HUES48 (cell line): ENCODE results near the gene TMEM254.

Source experiments
- H3K27ac ChIP-seq: one replicate; pipeline ENCODE4 v1.7.0; 2013; ENCODE audit warnings: low read depth, low read length, inconsistent platforms
- H3K27me3 ChIP-seq: 2 replicates; pipeline ENCODE4 v1.6.1; 2013; ENCODE audit warnings: mild to moderate bottlenecking, low read length; ENCODE audit not compliant: control insufficient read depth, insufficient read depth
- H3K36me3 ChIP-seq: 2 replicates; pipeline ENCODE4 v1.6.1; 2013; ENCODE audit warnings: low read length; ENCODE audit not compliant: control insufficient read depth, insufficient read depth
- H3K4me1 ChIP-seq: 2 replicates; pipeline ENCODE4 v1.6.1; 2013; ENCODE audit warnings: mild to moderate bottlenecking, low read length; ENCODE audit not compliant: control insufficient read depth, insufficient read depth
- H3K4me3 ChIP-seq: 2 replicates; pipeline ENCODE4 v1.5.1; 2013; ENCODE audit warnings: mild to moderate bottlenecking, low read depth, low read length
- H3K9ac ChIP-seq: 2 replicates; pipeline ENCODE4 v1.6.1; 2013; ENCODE audit warnings: mild to moderate bottlenecking, low read depth, low read length, moderate library complexity
- H3K9me3 ChIP-seq: 2 replicates; pipeline ENCODE4 v1.6.1; 2013; ENCODE audit warnings: low read length; ENCODE audit not compliant: control insufficient read depth, insufficient read depth

Gene TMEM254

GRCh38 chr10:80104066-80104926 lies 25.8 kb downstream of the TMEM254 start:
- peaks cover 12% of the 10 kb centered on the region for H3K9me3 ChIP-seq
- H3K36me3 ChIP-seq: no peaks in the 10 kb centered on the region
- no peak overlapping the region; the same call in 1 of the 2 replicates for H3K9ac ChIP-seq
- H3K27ac ChIP-seq: peak overlapping the region; percentile 87
- H3K27me3 ChIP-seq: no peaks in the 10 kb centered on the region
- peaks cover 39% of the 10 kb centered on the region for H3K4me1 ChIP-seq
- H3K4me3 ChIP-seq: no peak overlapping the region

GRCh38 chr10:80108576-80109239 lies 30.2 kb downstream of the TMEM254 start:
- peaks cover 33% of the 10 kb centered on the region for H3K4me1 ChIP-seq
- H3K4me3 ChIP-seq: no peak overlapping the region
- H3K27me3 ChIP-seq: no peaks in the 10 kb centered on the region
- peaks cover 17% of the 10 kb centered on the region for H3K9me3 ChIP-seq
- no peak overlapping the region for H3K27ac ChIP-seq
- no peaks in the 10 kb centered on the region for H3K36me3 ChIP-seq
- H3K9ac ChIP-seq: no peak overlapping the region

- Histone ChIP-seq H3K4me3 (no peak overlapping the region), H3K27ac (no peak overlapping the region), H3K9me3 (peaks cover 17% of the 10 kb centered on the region), H3K9ac (no peak overlapping the region), H3K27me3 (no peaks in the 10 kb centered on the region), H3K36me3 (no peaks in the 10 kb centered on the region), H3K4me1 (peaks cover 10% of the 10 kb centered on the region; the same call in 1 of the 2 replicates)
Measured at GRCh38 chr10:80110986-80111385, 32.5 kb downstream of the TMEM254 start.

- Histone ChIP-seq H3K4me1 (no peaks in the 10 kb centered on the region), H3K9me3 (no peaks in the 10 kb centered on the region), H3K4me3 (no peak overlapping the region), H3K9ac (no peak overlapping the region), H3K27ac (no peak overlapping the region), H3K36me3 (no peaks in the 10 kb centered on the region), H3K27me3 (no peaks in the 10 kb centered on the region)
Measured at GRCh38 chr10:80118669-80119068, 40.2 kb downstream of the TMEM254 start.

GRCh38 chr10:80122110-80122710 lies 43.7 kb downstream of the TMEM254 start:
- H3K27ac ChIP-seq: no peak overlapping the region
- H3K9me3 ChIP-seq: no peaks in the 10 kb centered on the region
- no peaks in the 10 kb centered on the region for H3K27me3 ChIP-seq
- no peaks in the 10 kb centered on the region for H3K4me1 ChIP-seq
- no peak overlapping the region for H3K4me3 ChIP-seq
- H3K36me3 ChIP-seq: no peaks in the 10 kb centered on the region
- no peak overlapping the region for H3K9ac ChIP-seq

GRCh38 chr10:80122746-80123145 lies 44.3 kb downstream of the TMEM254 start:
- Histone ChIP-seq H3K27ac (no peak overlapping the region), H3K9ac (no peak overlapping the region), H3K4me3 (no peak overlapping the region), H3K9me3 (no peaks in the 10 kb centered on the region), H3K36me3 (no peaks in the 10 kb centered on the region), H3K27me3 (no peaks in the 10 kb centered on the region), H3K4me1 (no peaks in the 10 kb centered on the region)

GRCh38 chr10:80126876-80127275 lies 48.4 kb downstream of the TMEM254 start:
- no peaks in the 10 kb centered on the region for H3K9me3 ChIP-seq
- H3K4me3 ChIP-seq: no peak overlapping the region
- peaks cover 4% of the 10 kb centered on the region for H3K27me3 ChIP-seq
- no peaks in the 10 kb centered on the region for H3K36me3 ChIP-seq
- H3K27ac ChIP-seq: no peak overlapping the region
- H3K9ac ChIP-seq: no peak overlapping the region
- peaks cover 6% of the 10 kb centered on the region for H3K4me1 ChIP-seq

- no peak overlapping the region for H3K9ac ChIP-seq
- H3K36me3 ChIP-seq: no peaks in the 10 kb centered on the region
- no peak overlapping the region for H3K4me3 ChIP-seq
- peaks cover 11% of the 10 kb centered on the region for H3K4me1 ChIP-seq
- no peaks in the 10 kb centered on the region for H3K9me3 ChIP-seq
- peaks cover 20% of the 10 kb centered on the region for H3K27me3 ChIP-seq
- peak overlapping the region; percentile 50 for H3K27ac ChIP-seq
Measured at GRCh38 chr10:80131499-80131901, 53.0 kb downstream of the TMEM254 start.

- peak within 1 kb of the TSS; percentile 7 for H3K9ac ChIP-seq
Measured at GRCh38 chr10:80132299-80133139, 54.1 kb downstream of the TMEM254 start, which contains the start of gene PLAC9. PLAC9 (plus strand) TSS chr10:80132730; CDS start chr10:80132763, 33 bp downstream.

GRCh38 chr10:80133206-80133605 lies 54.7 kb downstream of the TMEM254 start:
- Histone ChIP-seq H3K4me1 (peaks cover 13% of the 10 kb centered on the region), H3K27me3 (peaks cover 20% of the 10 kb centered on the region), H3K4me3 (peak overlapping the region; percentile 64), H3K36me3 (no peaks in the 10 kb centered on the region), H3K9me3 (no peaks in the 10 kb centered on the region), H3K9ac (no peak overlapping the region; the same call in 1 of the 2 replicates), H3K27ac (no peak overlapping the region)

More at GRCh38 chr10:80132299-80133139, 54.1 kb downstream of the TMEM254 start, which contains the start of gene PLAC9:
- H3K4me1 ChIP-seq: peaks cover 11% of the 10 kb centered on the region
- H3K9me3 ChIP-seq: no peaks in the 10 kb centered on the region
- peak within 1 kb of the TSS; percentile 50 for H3K27ac ChIP-seq
- peak within 1 kb of the TSS; percentile 64 for H3K4me3 ChIP-seq
- H3K27me3 ChIP-seq: peaks cover 20% of the 10 kb centered on the region
- no peaks in the 10 kb centered on the region for H3K36me3 ChIP-seq
